Measurements from ENCODE around the gene ACOX3. TPM values are rescaled to one million over a fixed set of nuclear protein-coding genes. Genes with fewer than 3 reads are reported as not detected.

ACOX3 gene
- total and polyA plus RNA-seq, 8 donors = 13.5 to 45.5 (median 32.8) TPM

DNA sequence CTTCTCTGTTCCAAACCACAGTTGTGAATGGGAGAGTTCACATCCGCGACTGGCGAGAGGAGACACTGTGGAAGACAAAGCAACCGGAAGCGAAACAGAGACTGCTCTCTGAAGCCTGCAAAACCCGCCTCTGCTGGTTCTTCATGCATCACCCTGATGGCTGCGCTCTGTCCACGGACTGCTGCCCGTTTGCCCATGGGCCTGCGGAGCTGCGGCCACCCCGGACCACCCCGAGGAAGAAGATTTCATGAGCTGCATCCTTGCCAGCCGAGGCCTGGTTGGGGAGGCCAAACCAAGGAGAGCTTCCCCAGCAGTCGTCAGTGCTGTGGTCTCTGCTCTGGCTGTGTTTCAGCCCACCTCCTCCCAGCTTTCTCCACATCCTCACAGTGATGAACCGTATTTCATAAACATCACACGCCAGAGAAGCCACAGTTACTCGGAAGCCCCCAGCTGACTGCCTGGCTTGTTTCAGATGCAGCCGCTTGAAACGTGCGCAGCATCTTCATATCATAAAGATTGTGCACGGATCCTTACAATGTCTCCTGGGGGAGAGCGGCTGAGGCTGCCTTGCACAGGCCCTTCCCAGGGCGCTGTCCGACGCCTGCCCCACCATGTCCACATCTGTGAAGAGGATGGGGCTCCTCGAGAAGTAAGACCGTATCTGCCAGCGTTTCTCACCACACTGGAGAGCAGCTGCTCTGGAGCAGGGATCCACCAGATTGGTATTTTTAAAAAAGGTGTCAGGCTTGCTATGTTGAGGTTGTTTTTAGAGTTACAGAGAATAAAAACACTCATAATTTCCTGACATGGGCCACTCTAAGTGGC is 35.4 kb upstream of the ACOX3 start:
- WGBS, 5 donors = 87 to 92% (median 91%) methylated on average over 29 of the region's 29 CpGs
- peaks cover 10 to 55% (median 45%) of the 10 kb centered on the region in 4 donors for H3K36me3 ChIP-seq
- intact Hi-C loops (cut with DNase I; ENCODE audit: low total_unique reads) = no loop called here

DNA sequence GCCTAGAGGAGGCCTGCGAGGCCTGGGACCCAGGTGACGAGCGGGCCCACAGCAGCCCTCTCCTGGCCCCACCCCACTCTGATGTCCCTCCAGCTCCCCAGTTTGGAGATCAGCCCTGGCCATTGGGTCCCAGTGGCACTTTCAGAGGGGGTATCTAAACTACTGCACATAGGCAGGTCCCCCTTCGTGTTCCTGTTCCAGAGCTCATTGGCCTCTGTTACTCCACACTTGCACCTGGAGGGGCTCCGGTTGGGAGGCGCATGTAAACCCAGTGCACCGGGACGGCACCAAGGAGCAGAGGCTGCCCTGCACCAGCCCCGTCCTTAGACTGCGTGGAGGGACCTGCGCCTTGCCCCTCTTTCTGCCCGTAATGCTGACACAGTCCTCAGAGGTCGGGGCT is 34.3 kb upstream of the ACOX3 start:
- Histone ChIP-seq H3K27ac (no peak overlapping the region), H3K27me3 (no peaks in the 10 kb centered on the region), H3K9me3 (no peaks in the 10 kb centered on the region), H3K4me1 (peaks cover 6 to 30% (median 19%) of the 10 kb centered on the region in 4 donors), H3K36me3 (peaks cover 10 to 64% (median 53%) of the 10 kb centered on the region in 4 donors), H3K4me3 (no peak overlapping the region)
- 96 to 97% (median 96%) methylated on average over 10 to 13 of the region's 13 CpGs for WGBS, 5 donors
- no peak for DNase-seq
- TF ChIP-seq, protein P1, sequence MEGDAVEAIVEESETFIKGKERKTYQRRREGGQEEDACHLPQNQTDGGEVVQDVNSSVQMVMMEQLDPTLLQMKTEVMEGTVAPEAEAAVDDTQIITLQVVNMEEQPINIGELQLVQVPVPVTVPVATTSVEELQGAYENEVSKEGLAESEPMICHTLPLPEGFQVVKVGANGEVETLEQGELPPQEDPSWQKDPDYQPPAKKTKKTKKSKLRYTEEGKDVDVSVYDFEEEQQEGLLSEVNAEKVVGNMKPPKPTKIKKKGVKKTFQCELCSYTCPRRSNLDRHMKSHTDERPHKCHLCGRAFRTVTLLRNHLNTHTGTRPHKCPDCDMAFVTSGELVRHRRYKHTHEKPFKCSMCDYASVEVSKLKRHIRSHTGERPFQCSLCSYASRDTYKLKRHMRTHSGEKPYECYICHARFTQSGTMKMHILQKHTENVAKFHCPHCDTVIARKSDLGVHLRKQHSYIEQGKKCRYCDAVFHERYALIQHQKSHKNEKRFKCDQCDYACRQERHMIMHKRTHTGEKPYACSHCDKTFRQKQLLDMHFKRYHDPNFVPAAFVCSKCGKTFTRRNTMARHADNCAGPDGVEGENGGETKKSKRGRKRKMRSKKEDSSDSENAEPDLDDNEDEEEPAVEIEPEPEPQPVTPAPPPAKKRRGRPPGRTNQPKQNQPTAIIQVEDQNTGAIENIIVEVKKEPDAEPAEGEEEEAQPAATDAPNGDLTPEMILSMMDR (IDR thresholded peaks at IDR 0.05) = no peak
- TF ChIP-seq EP300 (IDR thresholded peaks at IDR 0.05) (no peak), POLR2A (IDR thresholded peaks at IDR 0.05) (no peak), POLR2AphosphoS5 (IDR thresholded peaks at IDR 0.05) (no peak)
- intact Hi-C loops (cut with DNase I; ENCODE audit: low total_unique reads) = loop anchor here (5.0 kb wide), 2 partner anchors 72 to 117 kb away; partner anchors contain the start of gene CPZ

More for the DNA sequence above, 35.4 kb upstream of the ACOX3 start:
- peaks cover 6 to 30% (median 19%) of the 10 kb centered on the region in 4 donors for H3K4me1 ChIP-seq
- TF ChIP-seq, protein P1 (IDR thresholded peaks at IDR 0.05) = no peak
- no peak for TF ChIP-seq POLR2AphosphoS5 (IDR thresholded peaks at IDR 0.05)
- TF ChIP-seq POLR2A (IDR thresholded peaks at IDR 0.05) = no peak
- no peak for TF ChIP-seq EP300 (IDR thresholded peaks at IDR 0.05)
- H3K9me3 ChIP-seq = no peaks in the 10 kb centered on the region
- no peak overlapping the region for H3K27ac ChIP-seq
- no peak for DNase-seq
- no peaks in the 10 kb centered on the region for H3K27me3 ChIP-seq
- no peak overlapping the region for H3K4me3 ChIP-seq

DNA sequence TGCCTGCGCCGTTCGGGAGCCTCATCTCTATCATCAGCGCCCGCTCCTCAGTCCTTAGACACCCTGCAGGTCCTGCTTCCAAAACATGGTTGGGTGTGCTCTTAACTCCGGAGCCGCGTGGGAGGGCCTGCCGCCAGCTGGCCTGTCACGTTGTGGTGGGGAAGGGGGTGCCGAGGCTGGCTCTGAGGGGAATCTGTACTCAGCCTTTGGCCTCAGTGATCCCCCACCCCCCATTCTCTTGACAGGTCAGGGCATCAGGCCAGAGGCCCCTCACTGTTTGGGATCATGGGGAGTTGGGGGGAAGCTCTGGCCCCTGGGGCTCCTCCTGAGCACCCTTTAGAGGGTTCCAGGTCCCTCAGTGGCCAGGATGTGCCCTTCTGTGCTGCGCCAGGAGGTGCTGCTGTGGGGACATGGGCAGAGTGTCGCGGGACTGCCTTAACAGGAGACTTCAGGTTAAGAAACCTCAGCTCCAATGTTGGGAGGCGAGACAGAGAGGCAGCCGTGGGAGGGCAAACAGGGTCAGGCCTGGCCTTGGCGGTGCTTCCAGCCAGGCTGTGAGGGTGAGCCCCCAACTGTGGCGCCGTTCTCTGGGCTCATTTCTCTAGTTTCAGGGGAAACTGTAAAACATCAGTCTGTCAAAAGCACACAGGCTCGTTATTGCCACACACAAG is 33.5 kb upstream of the ACOX3 start:
- no peak for DNase-seq
- no peaks in the 10 kb centered on the region for H3K9me3 ChIP-seq
- H3K27me3 ChIP-seq = no peaks in the 10 kb centered on the region
- H3K4me3 ChIP-seq = no peak overlapping the region
- TF ChIP-seq, protein P1 (IDR thresholded peaks at IDR 0.05) = no peak
- TF ChIP-seq POLR2A (IDR thresholded peaks at IDR 0.05) (no peak), EP300 (IDR thresholded peaks at IDR 0.05) (no peak), POLR2AphosphoS5 (IDR thresholded peaks at IDR 0.05) (no peak)
- intact Hi-C loops (cut with DNase I; ENCODE audit: low total_unique reads) = loop anchor here (5.0 kb wide), 2 partner anchors 73 to 118 kb away; partner anchors contain the start of gene CPZ
- H3K36me3 ChIP-seq = peaks cover 10 to 64% (median 59%) of the 10 kb centered on the region in 4 donors
- peak overlapping the region in 3 of 5 donors; percentile 69 to 76 (median 74) for H3K27ac ChIP-seq
- WGBS, 5 donors = 65 to 90% (median 85%) methylated on average over 6 to 20 of the region's 20 CpGs
- peaks cover 6 to 30% (median 19%) of the 10 kb centered on the region in 4 donors for H3K4me1 ChIP-seq

DNA sequence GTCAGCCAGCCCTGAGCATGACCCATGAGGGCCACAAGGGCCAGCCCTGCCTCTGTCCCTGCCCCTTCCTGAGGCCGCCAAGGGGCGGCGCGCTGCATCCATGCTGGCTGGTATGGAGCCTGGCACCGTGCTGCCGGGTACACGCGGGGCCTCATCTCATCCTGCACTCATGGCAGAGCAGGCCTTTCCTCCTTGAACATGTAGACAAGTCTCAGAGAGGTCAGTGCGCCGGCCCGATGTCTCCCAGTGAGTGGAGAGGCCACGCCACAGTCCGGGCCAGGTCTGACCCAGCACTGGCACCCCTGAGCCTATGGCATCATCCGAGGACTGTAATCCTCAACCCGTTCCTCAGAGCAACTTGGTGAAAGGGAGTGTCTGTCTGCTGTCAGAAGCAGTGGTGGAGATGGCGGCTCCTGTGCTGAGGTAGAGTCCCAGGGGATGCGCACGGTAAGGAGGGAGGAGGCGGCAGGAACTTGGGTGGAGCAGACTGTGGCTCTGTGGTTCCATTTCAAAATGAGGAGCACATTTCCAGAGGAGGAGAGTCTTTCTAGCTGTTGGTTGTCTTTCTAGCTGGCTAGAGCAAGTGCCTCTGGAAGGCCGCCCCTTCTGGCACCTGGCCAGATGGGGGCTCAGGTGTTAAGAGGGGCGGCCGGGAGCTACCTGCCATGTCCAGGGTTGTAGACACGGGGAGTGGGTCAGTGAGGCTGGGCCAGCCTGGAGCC is 32.8 kb upstream of the ACOX3 start:
- Histone ChIP-seq H3K27me3 (no peaks in the 10 kb centered on the region), H3K4me1 (peaks cover 6 to 30% (median 19%) of the 10 kb centered on the region in 4 donors), H3K27ac (peak overlapping the region in 4 of 5 donors; percentile 50 to 76 (median 72)), H3K9me3 (no peaks in the 10 kb centered on the region), H3K36me3 (peaks cover 11 to 64% (median 63%) of the 10 kb centered on the region in 4 donors), H3K4me3 (no peak overlapping the region)
- no peak for DNase-seq
- 65 to 91% (median 85%) methylated on average over 17 to 23 of the region's 23 CpGs for WGBS, 5 donors
- intact Hi-C loops (cut with DNase I; ENCODE audit: low total_unique reads) = loop anchor here (5.0 kb wide), 2 partner anchors 74 to 119 kb away; partner anchors contain the start of gene CPZ
- TF ChIP-seq, protein P1 (IDR thresholded peaks at IDR 0.05) = no peak
- no peak for TF ChIP-seq POLR2A (IDR thresholded peaks at IDR 0.05)
- TF ChIP-seq EP300 (IDR thresholded peaks at IDR 0.05) = no peak
- TF ChIP-seq POLR2AphosphoS5 (IDR thresholded peaks at IDR 0.05) = no peak

Data from stomach (tissue), 9 donors.